ENCODE data around the gene ATXN7L3. TPM values are rescaled to one million over a fixed set of nuclear protein-coding genes. Genes with fewer than 3 reads are reported as not detected.
A peak's percentile ranks its signal among the peaks of the same experiment; 100 is the strongest.

The ATXN7L3 gene
- total RNA-seq, 5 donors from 2014 or later (not counting 1 experiment from before 2014, with no cell fraction given): 101 to 130 (median 125) TPM

GRCh38 chr17:44223541-44224071 lies 23.9 kb upstream of the ATXN7L3 start:
- H3K27ac Mint-ChIP-seq: peak overlapping the region in 1 of 2 donors; percentile 90
- H3K27me3 Mint-ChIP-seq: peaks cover 0 to 1% of the 10 kb centered on the region in 2 donors
- no peak overlapping the region for H3K4me3 ChIP-seq (ENCODE audit: control insufficient read depth in 1 of 2, extremely low read depth in 1 of 2, low read length in 1 of 2)
- peaks cover 8 to 9% (median 8%) of the 10 kb centered on the region in 3 donors for H3K4me1 Mint-ChIP-seq
- H3K4me1 ChIP-seq (ENCODE audit: control insufficient read depth in 1 of 2, extremely low read depth in 1 of 2, insufficient read depth in 2 of 2, low read length in 2 of 2): peaks cover 0 to 11% of the 10 kb centered on the region in 2 experiments
- DNase-seq: no peak
- no peak overlapping the region for H3K4me3 Mint-ChIP-seq
- 90% methylated on average over 2 of the region's 7 CpGs for WGBS (ENCODE audit: insufficient coverage)
- no peak overlapping the region for H3K27ac ChIP-seq (ENCODE audit: low read length)
- no peaks in the 10 kb centered on the region for H3K27me3 ChIP-seq (replicated peaks in 1 of 2; ENCODE audit: control insufficient read depth in 2 of 2, extremely low read depth in 1 of 2, insufficient read depth in 2 of 2, low read length in 1 of 2)
- H3K36me3 ChIP-seq (ENCODE audit: control insufficient read depth in 2 of 2, extremely low read depth in 1 of 2, insufficient read depth in 1 of 2, low read length in 1 of 2): no peaks in the 10 kb centered on the region
- no peaks in the 10 kb centered on the region for H3K9me3 Mint-ChIP-seq
- no peaks in the 10 kb centered on the region for H3K36me3 Mint-ChIP-seq
- no peaks in the 10 kb centered on the region for H3K9me3 ChIP-seq
- no peak for ATAC-seq (replicated peaks in 1 of 4)
- POLR2A ChIA-PET: interaction anchor here (0.7 to 1.0 kb wide), 2 partner anchors 94 to 108 kb away, joined by 4 to 5 read pairs; no protein-coding TSS in a partner anchor
- CTCF ChIA-PET: no interaction called here

GRCh38 chr17:44222112-44222869 lies 22.6 kb upstream of the ATXN7L3 start:
- peaks cover 4 to 20% of the 10 kb centered on the region in 2 experiments for H3K4me1 ChIP-seq (ENCODE audit: control insufficient read depth in 1 of 2, extremely low read depth in 1 of 2, insufficient read depth in 2 of 2, low read length in 2 of 2)
- H3K36me3 Mint-ChIP-seq: no peaks in the 10 kb centered on the region
- DNase-seq (peak in 11 of 35 experiments; percentile 21 to 63 (median 41)), ATAC-seq (replicated peaks in 1 of 4) (no peak)
- no peaks in the 10 kb centered on the region for H3K9me3 ChIP-seq
- no peaks in the 10 kb centered on the region for H3K9me3 Mint-ChIP-seq
- peak overlapping the region; percentile 43 for H3K27ac ChIP-seq (ENCODE audit: low read length)
- peak overlapping the region; percentile 93 to 98 (median 97) for H3K4me3 Mint-ChIP-seq
- H3K4me1 Mint-ChIP-seq: peaks cover 14 to 15% (median 15%) of the 10 kb centered on the region in 3 donors
- peak overlapping the region; percentile 71 to 84 for H3K4me3 ChIP-seq (ENCODE audit: control insufficient read depth in 1 of 2, extremely low read depth in 1 of 2, low read length in 1 of 2)
- WGBS (ENCODE audit: insufficient coverage): 19% methylated on average over 30 of the region's 36 CpGs
- ChIA-PET CTCF (interaction anchor here (0.6 to 2.6 kb wide), 14 partner anchors 10 to 655 kb away, joined by 3 to 12 read pairs (median 4); partner anchors contain the start of genes FAM171A2 (in 1 of the 2) and TMUB2 (in 1 of the 2)), POLR2A (interaction anchor here (0.6 to 0.7 kb wide), 6 partner anchors 21 to 297 kb away, joined by 3 to 16 read pairs (median 5); no protein-coding TSS in a partner anchor)
- no peaks in the 10 kb centered on the region for H3K27me3 ChIP-seq (replicated peaks in 1 of 2; ENCODE audit: control insufficient read depth in 2 of 2, extremely low read depth in 1 of 2, insufficient read depth in 2 of 2, low read length in 1 of 2)
- H3K27ac Mint-ChIP-seq: peak overlapping the region; percentile 90 to 94
- no peaks in the 10 kb centered on the region for H3K36me3 ChIP-seq (ENCODE audit: control insufficient read depth in 2 of 2, extremely low read depth in 1 of 2, insufficient read depth in 1 of 2, low read length in 1 of 2)
- H3K27me3 Mint-ChIP-seq: peaks cover 0 to 1% of the 10 kb centered on the region in 2 donors

GRCh38 chr17:44221862-44222111 lies 22.1 kb upstream of the ATXN7L3 start:
- Mint-ChIP-seq H3K4me1 (peaks cover 19 to 20% (median 20%) of the 10 kb centered on the region in 3 donors), H3K4me3 (peak overlapping the region; percentile 93 to 98 (median 97)), H3K27me3 (peaks cover 0 to 1% of the 10 kb centered on the region in 2 donors), H3K9me3 (no peaks in the 10 kb centered on the region), H3K36me3 (peaks cover 2% of the 10 kb centered on the region), H3K27ac (peak overlapping the region; percentile 90 to 94)
- no peak for ATAC-seq (replicated peaks in 1 of 4)
- no peaks in the 10 kb centered on the region for H3K9me3 ChIP-seq
- H3K27me3 ChIP-seq (replicated peaks in 1 of 2; ENCODE audit: control insufficient read depth in 2 of 2, extremely low read depth in 1 of 2, insufficient read depth in 2 of 2, low read length in 1 of 2): no peaks in the 10 kb centered on the region
- DNase-seq: peak in 1 of 35 experiments; percentile 28
- CTCF ChIA-PET: interaction anchor here (0.5 to 2.6 kb wide), 16 partner anchors 10 to 654 kb away, joined by 3 to 12 read pairs (median 4); partner anchors contain the start of genes FAM171A2 (in 1 of the 2), GRN (in 1 of the 2) and TMUB2 (in 1 of the 2)
- 0% methylated on average over 5 of the region's 17 CpGs for WGBS (ENCODE audit: insufficient coverage)
- peak overlapping the region; percentile 43 for H3K27ac ChIP-seq (ENCODE audit: low read length)
- peak overlapping the region; percentile 71 to 84 for H3K4me3 ChIP-seq (ENCODE audit: control insufficient read depth in 1 of 2, extremely low read depth in 1 of 2, low read length in 1 of 2)
- H3K36me3 ChIP-seq (ENCODE audit: control insufficient read depth in 2 of 2, extremely low read depth in 1 of 2, insufficient read depth in 1 of 2, low read length in 1 of 2): no peaks in the 10 kb centered on the region
- H3K4me1 ChIP-seq (ENCODE audit: control insufficient read depth in 1 of 2, extremely low read depth in 1 of 2, insufficient read depth in 2 of 2, low read length in 2 of 2): peaks cover 9 to 25% of the 10 kb centered on the region in 2 experiments
- POLR2A ChIA-PET: interaction anchor here (0.6 to 0.7 kb wide), 6 partner anchors 20 to 296 kb away, joined by 3 to 16 read pairs (median 5); no protein-coding TSS in a partner anchor

GRCh38 chr17:44221084-44221861 lies 21.6 kb upstream of the ATXN7L3 start:
- POLR2A ChIA-PET: interaction anchor here (0.6 to 0.7 kb wide), 6 partner anchors 20 to 296 kb away, joined by 3 to 16 read pairs (median 5); no protein-coding TSS in a partner anchor
- ATAC-seq (replicated peaks in 1 of 4) (peak; percentile 3 to 28 (median 4)), DNase-seq (peak; percentile 25 to 78 (median 58))
- Histone ChIP-seq H3K36me3 (ENCODE audit: control insufficient read depth in 2 of 2, extremely low read depth in 1 of 2, insufficient read depth in 1 of 2, low read length in 1 of 2) (peaks cover 0 to 5% of the 10 kb centered on the region in 2 donors), H3K27ac (ENCODE audit: low read length) (peak overlapping the region; percentile 43), H3K27me3 (replicated peaks in 1 of 2; ENCODE audit: control insufficient read depth in 2 of 2, extremely low read depth in 1 of 2, insufficient read depth in 2 of 2, low read length in 1 of 2) (no peaks in the 10 kb centered on the region), H3K9me3 (no peaks in the 10 kb centered on the region), H3K4me3 (ENCODE audit: control insufficient read depth in 1 of 2, extremely low read depth in 1 of 2, low read length in 1 of 2) (peak overlapping the region; percentile 71 to 84), H3K4me1 (ENCODE audit: control insufficient read depth in 1 of 2, extremely low read depth in 1 of 2, insufficient read depth in 2 of 2, low read length in 2 of 2) (peaks cover 14 to 30% of the 10 kb centered on the region in 2 experiments)
- peaks cover 0 to 1% of the 10 kb centered on the region in 2 donors for H3K27me3 Mint-ChIP-seq
- H3K36me3 Mint-ChIP-seq: peaks cover 7% of the 10 kb centered on the region
- CTCF ChIA-PET: interaction anchor here (0.5 to 2.6 kb wide), 17 partner anchors 9 to 654 kb away, joined by 3 to 12 read pairs (median 4); partner anchors contain the start of genes FAM171A2 (in 1 of the 2), GRN (in 1 of the 2) and TMUB2 (in 1 of the 2)
- H3K27ac Mint-ChIP-seq: peak overlapping the region; percentile 90 to 94
- H3K9me3 Mint-ChIP-seq: no peaks in the 10 kb centered on the region
- H3K4me3 Mint-ChIP-seq: peak overlapping the region; percentile 93 to 98 (median 97)
- under 1% methylated on average over 35 of the region's 54 CpGs for WGBS (ENCODE audit: insufficient coverage)
- peaks cover 24 to 26% (median 25%) of the 10 kb centered on the region in 3 donors for H3K4me1 Mint-ChIP-seq

GRCh38 chr17:44220213-44221083 lies 20.8 kb upstream of the ATXN7L3 start:
- peak overlapping the region; percentile 71 to 86 for H3K4me3 ChIP-seq (ENCODE audit: control insufficient read depth in 1 of 2, extremely low read depth in 1 of 2, low read length in 1 of 2)
- under 1% methylated on average over 72 of the region's 108 CpGs for WGBS (ENCODE audit: insufficient coverage)
- Mint-ChIP-seq H3K36me3 (peaks cover 15% of the 10 kb centered on the region), H3K27me3 (peaks cover 0 to 1% of the 10 kb centered on the region in 2 donors), H3K27ac (peak overlapping the region; percentile 90 to 95), H3K4me3 (peak overlapping the region; percentile 93 to 98 (median 97)), H3K4me1 (peaks cover 32 to 34% (median 33%) of the 10 kb centered on the region in 3 donors), H3K9me3 (no peaks in the 10 kb centered on the region)
- H3K36me3 ChIP-seq (ENCODE audit: control insufficient read depth in 2 of 2, extremely low read depth in 1 of 2, insufficient read depth in 1 of 2, low read length in 1 of 2): peaks cover 0 to 13% of the 10 kb centered on the region in 2 donors
- ChIA-PET POLR2A (no interaction called here), CTCF (interaction anchor here in 1 of 2 donors (0.7 to 2.6 kb wide), 5 partner anchors 10 to 125 kb away, joined by 3 to 12 read pairs (median 3); partner anchors contain the start of genes GRN and RUNDC3A)
- DNase-seq (peak in 34 of 35 experiments; percentile 21 to 76 (median 52)), ATAC-seq (replicated peaks in 1 of 4) (peak; percentile 11 to 37 (median 16))
- peaks cover 22 to 38% of the 10 kb centered on the region in 2 experiments for H3K4me1 ChIP-seq (ENCODE audit: control insufficient read depth in 1 of 2, extremely low read depth in 1 of 2, insufficient read depth in 2 of 2, low read length in 2 of 2)
- H3K27me3 ChIP-seq (replicated peaks in 1 of 2; ENCODE audit: control insufficient read depth in 2 of 2, extremely low read depth in 1 of 2, insufficient read depth in 2 of 2, low read length in 1 of 2): no peaks in the 10 kb centered on the region
- H3K9me3 ChIP-seq: no peaks in the 10 kb centered on the region
- H3K27ac ChIP-seq (ENCODE audit: low read length): peak overlapping the region; percentile 75
